ENCODE data around the gene KLHL7.
A peak's percentile ranks its signal among the peaks of the same experiment; 100 is the strongest.

KLHL7 gene

GRCh38 chr7:23205909-23206767 lies 100.6 kb downstream of the KLHL7 start:
- no peak for DNase-seq (ENCODE audit: low read depth)
- no peaks in the 10 kb centered on the region for H3K4me1 ChIP-seq (ENCODE audit: control insufficient read depth, insufficient read depth, low read length)
- H3K27me3 ChIP-seq (replicated peaks; ENCODE audit: control insufficient read depth, insufficient read depth, low read length) = no peaks in the 10 kb centered on the region
- H3K9me3 ChIP-seq (ENCODE audit: control insufficient read depth, low read length) = no peaks in the 10 kb centered on the region
- peak overlapping the region; percentile 47 for H3K9ac ChIP-seq (ENCODE audit: low read length)
- H3K4me3 ChIP-seq (ENCODE audit: low read length) = peak overlapping the region; percentile 49
- peaks cover 8% of the 10 kb centered on the region for H3K36me3 ChIP-seq (ENCODE audit: control insufficient read depth, insufficient read depth, low read length, severe bottlenecking)

GRCh38 chr7:23207021-23207420 lies 101.4 kb downstream of the KLHL7 start:
- no peak overlapping the region for H3K4me3 ChIP-seq (ENCODE audit: low read length)
- no peaks in the 10 kb centered on the region for H3K36me3 ChIP-seq (ENCODE audit: control insufficient read depth, insufficient read depth, low read length, severe bottlenecking)
- no peaks in the 10 kb centered on the region for H3K4me1 ChIP-seq (ENCODE audit: control insufficient read depth, insufficient read depth, low read length)
- H3K27me3 ChIP-seq (replicated peaks; ENCODE audit: control insufficient read depth, insufficient read depth, low read length) = no peaks in the 10 kb centered on the region
- H3K9ac ChIP-seq (ENCODE audit: low read length) = no peak overlapping the region
- no peak for DNase-seq (ENCODE audit: low read depth)
- H3K9me3 ChIP-seq (ENCODE audit: control insufficient read depth, low read length) = no peaks in the 10 kb centered on the region

- H3K9ac ChIP-seq (ENCODE audit: low read length) = no peak overlapping the region
- no peak overlapping the region for H3K4me3 ChIP-seq (ENCODE audit: low read length)
- H3K9me3 ChIP-seq (ENCODE audit: control insufficient read depth, low read length) = no peaks in the 10 kb centered on the region
- no peaks in the 10 kb centered on the region for H3K4me1 ChIP-seq (ENCODE audit: control insufficient read depth, insufficient read depth, low read length)
- no peak for DNase-seq (ENCODE audit: low read depth)
- H3K36me3 ChIP-seq (ENCODE audit: control insufficient read depth, insufficient read depth, low read length, severe bottlenecking) = no peaks in the 10 kb centered on the region
- H3K27me3 ChIP-seq (replicated peaks; ENCODE audit: control insufficient read depth, insufficient read depth, low read length) = no peaks in the 10 kb centered on the region
These were observed 102.3 kb downstream of the KLHL7 start for GRCh38 chr7:23207884-23208283.

- no peak for DNase-seq (ENCODE audit: low read depth)
- Histone ChIP-seq H3K27me3 (replicated peaks; ENCODE audit: control insufficient read depth, insufficient read depth, low read length) (no peaks in the 10 kb centered on the region), H3K4me1 (ENCODE audit: control insufficient read depth, insufficient read depth, low read length) (no peaks in the 10 kb centered on the region), H3K36me3 (ENCODE audit: control insufficient read depth, insufficient read depth, low read length, severe bottlenecking) (no peaks in the 10 kb centered on the region), H3K9me3 (ENCODE audit: control insufficient read depth, low read length) (no peaks in the 10 kb centered on the region), H3K9ac (ENCODE audit: low read length) (no peak overlapping the region), H3K4me3 (ENCODE audit: low read length) (no peak overlapping the region)
These were observed 102.7 kb downstream of the KLHL7 start for GRCh38 chr7:23208316-23208715.

GRCh38 chr7:23210506-23210905 lies 104.9 kb downstream of the KLHL7 start:
- no peaks in the 10 kb centered on the region for H3K4me1 ChIP-seq (ENCODE audit: control insufficient read depth, insufficient read depth, low read length)
- H3K9ac ChIP-seq (ENCODE audit: low read length) = no peak overlapping the region
- no peak overlapping the region for H3K4me3 ChIP-seq (ENCODE audit: low read length)
- no peak for DNase-seq (ENCODE audit: low read depth)
- no peaks in the 10 kb centered on the region for H3K27me3 ChIP-seq (replicated peaks; ENCODE audit: control insufficient read depth, insufficient read depth, low read length)
- no peaks in the 10 kb centered on the region for H3K9me3 ChIP-seq (ENCODE audit: control insufficient read depth, low read length)
- H3K36me3 ChIP-seq (ENCODE audit: control insufficient read depth, insufficient read depth, low read length, severe bottlenecking) = no peaks in the 10 kb centered on the region

GRCh38 chr7:23211589-23211988 lies 106.0 kb downstream of the KLHL7 start:
- no peak for DNase-seq (ENCODE audit: low read depth)

GRCh38 chr7:23212395-23212794 lies 106.8 kb downstream of the KLHL7 start:
- Histone ChIP-seq H3K27me3 (replicated peaks; ENCODE audit: control insufficient read depth, insufficient read depth, low read length) (no peaks in the 10 kb centered on the region), H3K4me1 (ENCODE audit: control insufficient read depth, insufficient read depth, low read length) (no peaks in the 10 kb centered on the region), H3K9me3 (ENCODE audit: control insufficient read depth, low read length) (no peaks in the 10 kb centered on the region), H3K4me3 (ENCODE audit: low read length) (no peak overlapping the region), H3K9ac (ENCODE audit: low read length) (no peak overlapping the region), H3K36me3 (ENCODE audit: control insufficient read depth, insufficient read depth, low read length, severe bottlenecking) (no peaks in the 10 kb centered on the region)
- DNase-seq (ENCODE audit: low read depth) = no peak

More at GRCh38 chr7:23211589-23211988, 106.0 kb downstream of the KLHL7 start:
- Histone ChIP-seq H3K9ac (ENCODE audit: low read length) (no peak overlapping the region), H3K4me3 (ENCODE audit: low read length) (no peak overlapping the region), H3K36me3 (ENCODE audit: control insufficient read depth, insufficient read depth, low read length, severe bottlenecking) (no peaks in the 10 kb centered on the region), H3K27me3 (replicated peaks; ENCODE audit: control insufficient read depth, insufficient read depth, low read length) (no peaks in the 10 kb centered on the region), H3K9me3 (ENCODE audit: control insufficient read depth, low read length) (no peaks in the 10 kb centered on the region), H3K4me1 (ENCODE audit: control insufficient read depth, insufficient read depth, low read length) (no peaks in the 10 kb centered on the region)

- no peaks in the 10 kb centered on the region for H3K9me3 ChIP-seq (ENCODE audit: control insufficient read depth, low read length)
- H3K27me3 ChIP-seq (replicated peaks; ENCODE audit: control insufficient read depth, insufficient read depth, low read length) = no peaks in the 10 kb centered on the region
- DNase-seq (ENCODE audit: low read depth) = no peak
- H3K9ac ChIP-seq (ENCODE audit: low read length) = no peak overlapping the region
- H3K4me3 ChIP-seq (ENCODE audit: low read length) = no peak overlapping the region
- H3K4me1 ChIP-seq (ENCODE audit: control insufficient read depth, insufficient read depth, low read length) = no peaks in the 10 kb centered on the region
- no peaks in the 10 kb centered on the region for H3K36me3 ChIP-seq (ENCODE audit: control insufficient read depth, insufficient read depth, low read length, severe bottlenecking)
These were observed 107.3 kb downstream of the KLHL7 start for GRCh38 chr7:23212841-23213240.

GRCh38 chr7:23213755-23214154 lies 108.2 kb downstream of the KLHL7 start:
- no peaks in the 10 kb centered on the region for H3K4me1 ChIP-seq (ENCODE audit: control insufficient read depth, insufficient read depth, low read length)
- no peak overlapping the region for H3K4me3 ChIP-seq (ENCODE audit: low read length)
- H3K9ac ChIP-seq (ENCODE audit: low read length) = no peak overlapping the region
- no peak for DNase-seq (ENCODE audit: low read depth)
- H3K27me3 ChIP-seq (replicated peaks; ENCODE audit: control insufficient read depth, insufficient read depth, low read length) = no peaks in the 10 kb centered on the region
- no peaks in the 10 kb centered on the region for H3K9me3 ChIP-seq (ENCODE audit: control insufficient read depth, low read length)
- H3K36me3 ChIP-seq (ENCODE audit: control insufficient read depth, insufficient read depth, low read length, severe bottlenecking) = no peaks in the 10 kb centered on the region

- Histone ChIP-seq H3K36me3 (ENCODE audit: control insufficient read depth, insufficient read depth, low read length, severe bottlenecking) (no peaks in the 10 kb centered on the region), H3K4me1 (ENCODE audit: control insufficient read depth, insufficient read depth, low read length) (no peaks in the 10 kb centered on the region), H3K9me3 (ENCODE audit: control insufficient read depth, low read length) (no peaks in the 10 kb centered on the region), H3K4me3 (ENCODE audit: low read length) (no peak overlapping the region), H3K9ac (ENCODE audit: low read length) (no peak overlapping the region), H3K27me3 (replicated peaks; ENCODE audit: control insufficient read depth, insufficient read depth, low read length) (no peaks in the 10 kb centered on the region)
- no peak for DNase-seq (ENCODE audit: low read depth)
These were observed 108.8 kb downstream of the KLHL7 start for GRCh38 chr7:23214423-23214822.

GRCh38 chr7:23214938-23215337 lies 109.4 kb downstream of the KLHL7 start:
- Histone ChIP-seq H3K4me1 (ENCODE audit: control insufficient read depth, insufficient read depth, low read length) (no peaks in the 10 kb centered on the region), H3K36me3 (ENCODE audit: control insufficient read depth, insufficient read depth, low read length, severe bottlenecking) (no peaks in the 10 kb centered on the region), H3K9me3 (ENCODE audit: control insufficient read depth, low read length) (no peaks in the 10 kb centered on the region), H3K9ac (ENCODE audit: low read length) (no peak overlapping the region), H3K27me3 (replicated peaks; ENCODE audit: control insufficient read depth, insufficient read depth, low read length) (no peaks in the 10 kb centered on the region), H3K4me3 (ENCODE audit: low read length) (no peak overlapping the region)
- no peak for DNase-seq (ENCODE audit: low read depth)

GRCh38 chr7:23216021-23216420 lies 110.4 kb downstream of the KLHL7 start:
- no peaks in the 10 kb centered on the region for H3K9me3 ChIP-seq (ENCODE audit: control insufficient read depth, low read length)
- DNase-seq (ENCODE audit: low read depth) = no peak
- H3K4me3 ChIP-seq (ENCODE audit: low read length) = no peak overlapping the region
- no peaks in the 10 kb centered on the region for H3K27me3 ChIP-seq (replicated peaks; ENCODE audit: control insufficient read depth, insufficient read depth, low read length)
- no peaks in the 10 kb centered on the region for H3K36me3 ChIP-seq (ENCODE audit: control insufficient read depth, insufficient read depth, low read length, severe bottlenecking)
- H3K4me1 ChIP-seq (ENCODE audit: control insufficient read depth, insufficient read depth, low read length) = no peaks in the 10 kb centered on the region
- no peak overlapping the region for H3K9ac ChIP-seq (ENCODE audit: low read length)
